ENCODE data around the gene DAB1.

Gene DAB1

DNA sequence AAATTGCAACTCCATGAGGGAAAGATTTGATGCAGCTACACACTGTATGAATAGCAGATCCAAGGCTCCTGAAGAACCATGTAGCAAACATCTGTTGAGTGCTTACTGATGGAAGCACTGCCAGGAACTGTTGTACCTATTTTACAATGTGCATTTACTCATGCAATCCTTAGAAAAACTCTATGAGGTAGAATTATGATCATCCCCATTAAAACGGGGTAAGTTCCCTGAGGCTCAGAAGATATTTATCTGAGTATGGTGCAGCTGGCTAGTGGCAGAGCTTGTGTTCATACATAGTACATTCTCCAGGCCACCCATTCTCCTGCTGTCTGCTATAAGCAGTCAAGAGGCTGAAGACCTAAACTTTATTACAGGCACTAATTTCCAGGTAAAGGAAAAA, 403.6 kb downstream of the DAB1 start:
- DNase-seq (ENCODE audit: low read depth) = no peak

DNA sequence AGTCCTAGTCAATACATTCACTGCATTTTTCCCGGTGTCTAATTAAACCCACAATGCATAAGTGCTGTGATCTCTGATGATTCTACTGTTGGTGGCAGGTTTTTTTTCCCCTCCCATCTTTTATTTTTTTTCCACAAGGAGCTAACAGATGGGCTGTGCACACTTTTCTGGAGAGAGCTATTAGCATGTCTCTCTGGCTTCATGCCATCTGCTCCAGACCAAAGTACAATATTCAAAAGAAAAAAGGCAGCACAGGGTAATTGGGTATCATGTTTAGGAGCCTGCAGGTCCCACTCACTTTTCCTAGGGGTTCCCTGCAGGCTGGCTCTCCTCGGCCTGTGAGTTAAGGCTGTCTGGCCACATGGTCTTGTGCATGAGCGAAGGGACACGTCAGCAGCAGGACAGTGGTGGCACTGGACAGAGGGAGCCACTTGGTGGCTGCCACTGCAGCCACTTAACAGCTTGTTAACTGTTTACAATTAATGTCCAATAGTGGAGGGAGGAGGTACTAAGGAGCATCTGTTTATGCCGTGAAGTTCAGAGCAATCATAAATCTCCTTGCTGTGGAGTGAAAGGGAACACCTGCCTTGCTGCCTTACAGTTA, 404.5 kb downstream of the DAB1 start:
- no peak for DNase-seq (ENCODE audit: low read depth)

DNA sequence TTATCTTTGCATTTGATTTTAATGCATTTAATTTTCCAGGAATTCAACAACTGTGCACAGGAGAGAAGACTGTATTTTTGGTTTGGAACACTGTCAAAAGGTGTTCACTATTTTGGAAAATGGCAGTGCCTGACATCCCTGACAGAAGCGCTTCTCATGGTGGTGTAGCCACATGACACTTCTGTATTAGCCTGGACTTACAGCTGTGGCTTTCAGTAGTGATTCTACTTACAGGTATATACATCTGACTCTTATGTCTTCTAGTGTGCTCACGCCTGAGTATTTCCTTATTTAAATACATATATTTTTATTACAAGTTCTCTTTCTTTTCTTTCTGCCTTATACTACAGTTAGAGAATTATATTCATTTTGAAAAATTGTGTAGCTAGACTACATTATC, 405.7 kb downstream of the DAB1 start:
- no peak for DNase-seq (ENCODE audit: low read depth)

DNA sequence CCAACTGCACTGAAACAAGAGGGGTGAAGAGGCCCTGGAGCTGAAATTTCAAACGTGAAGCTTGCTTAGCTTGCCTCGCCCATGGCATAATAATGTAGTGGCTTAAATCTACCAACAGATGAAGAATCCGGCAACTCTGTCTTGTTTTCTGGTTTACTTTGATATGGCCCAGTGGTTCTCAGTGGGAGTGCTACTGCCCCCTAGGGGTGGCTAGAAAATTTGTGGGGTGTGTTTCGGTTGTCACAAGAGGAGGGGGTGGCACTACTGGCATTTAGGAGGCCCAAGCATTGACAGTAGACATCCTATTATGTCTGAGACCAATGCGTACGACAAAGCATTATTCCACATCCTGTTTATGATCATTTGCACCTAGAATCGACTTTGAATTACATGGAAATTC, 406.1 kb downstream of the DAB1 start:
- DNase-seq (ENCODE audit: low read depth) = no peak

DNA sequence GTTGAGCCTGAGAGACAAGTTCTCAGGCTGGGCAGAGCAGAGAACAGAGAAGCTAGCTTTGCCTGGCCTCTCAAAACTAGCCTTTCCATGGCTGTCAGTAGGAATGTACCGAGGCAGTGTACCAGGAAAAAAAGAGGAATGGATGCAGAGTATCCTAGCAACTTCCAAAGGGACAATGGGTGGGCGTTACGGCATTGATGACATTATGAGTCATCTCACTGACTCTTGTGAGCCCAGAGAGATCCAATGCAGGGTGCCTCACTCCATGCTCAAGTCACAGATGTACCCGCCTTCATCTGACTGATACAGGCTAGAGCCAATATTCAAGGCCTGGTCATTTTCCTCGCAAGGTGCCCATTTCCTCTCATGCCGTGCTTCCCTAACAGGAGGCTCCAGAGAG, 406.7 kb downstream of the DAB1 start:
- DNase-seq (ENCODE audit: low read depth) = no peak

DNA sequence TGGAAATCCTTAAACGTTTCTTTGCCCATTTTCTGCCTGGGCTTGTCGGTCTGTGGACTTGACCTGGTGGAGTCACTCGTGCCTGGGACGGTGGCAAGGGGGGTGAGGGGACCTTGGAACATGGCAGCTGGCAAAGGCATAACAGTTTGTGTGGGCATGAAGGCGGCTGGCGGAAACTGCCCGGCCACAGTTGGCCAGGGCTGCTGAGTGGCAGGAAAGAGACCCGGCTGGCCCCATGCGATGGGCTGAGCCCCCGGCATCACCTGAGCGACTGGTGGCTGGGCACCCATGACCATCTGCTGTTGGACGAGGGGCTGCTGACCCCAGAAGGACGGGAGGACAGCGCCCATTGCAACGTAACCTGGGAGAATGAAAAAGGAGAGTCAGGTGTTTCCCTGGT, 408.8 kb downstream of the DAB1 start:
- DNase-seq (ENCODE audit: low read depth) = no peak

DNA sequence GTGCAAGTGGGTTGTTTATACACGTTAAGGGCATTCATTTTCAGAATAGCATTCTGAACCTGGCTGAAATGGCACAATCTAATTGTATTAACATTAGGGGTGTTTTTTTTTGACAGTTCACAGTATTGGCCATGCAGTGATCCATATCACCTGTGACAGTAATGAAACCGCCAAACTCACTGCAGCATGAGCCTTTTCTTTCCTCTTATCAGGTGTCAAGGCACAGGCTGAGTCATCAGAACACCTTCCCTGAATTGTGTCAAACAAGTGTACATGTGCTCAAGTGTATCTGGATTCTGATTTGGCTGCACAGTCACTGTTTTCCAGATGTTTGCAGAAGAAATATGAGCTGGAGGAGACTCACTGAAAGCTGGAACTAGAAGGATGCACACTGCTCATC, 410.3 kb downstream of the DAB1 start:
- DNase-seq (ENCODE audit: low read depth) = no peak

DNA sequence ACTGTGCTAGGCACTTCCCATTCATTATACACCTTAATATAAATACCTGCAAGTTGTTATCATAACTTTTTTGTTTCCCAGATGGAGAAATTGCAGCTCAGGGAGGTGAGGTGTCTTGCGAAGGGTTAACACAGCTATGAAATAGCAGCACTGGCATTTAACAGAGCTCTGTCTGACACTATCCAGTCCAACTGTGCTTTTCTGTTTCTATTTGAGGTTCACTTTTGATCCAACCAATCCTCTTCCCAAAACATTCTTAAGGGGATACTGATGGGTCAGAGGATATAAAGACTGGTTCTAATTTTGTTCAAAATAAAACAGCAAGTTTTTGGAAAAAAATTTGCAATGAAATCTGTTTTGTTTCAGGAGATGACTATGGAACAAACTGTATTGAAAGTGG, 411.5 kb downstream of the DAB1 start:
- DNase-seq (ENCODE audit: low read depth) = no peak

DNA sequence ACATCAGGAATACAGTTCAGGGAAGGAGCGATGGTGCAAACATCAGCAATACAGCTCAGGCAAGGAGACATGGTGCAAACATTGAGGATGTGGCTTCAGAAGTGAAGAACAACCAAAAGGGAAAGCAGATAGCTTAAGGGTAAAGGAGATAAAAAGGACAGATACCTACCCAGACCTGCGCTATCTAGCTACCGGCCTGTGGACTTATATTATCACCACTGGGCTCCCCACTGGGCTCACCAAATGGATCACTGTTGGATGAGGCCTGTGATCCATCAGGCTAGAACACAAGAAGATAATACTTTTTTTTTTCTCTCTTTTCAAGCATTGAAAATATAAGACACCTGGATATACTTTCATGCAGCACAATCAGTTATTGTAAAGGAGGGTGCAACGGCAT, 413.3 kb downstream of the DAB1 start:
- no peak for DNase-seq (ENCODE audit: low read depth)

DNA sequence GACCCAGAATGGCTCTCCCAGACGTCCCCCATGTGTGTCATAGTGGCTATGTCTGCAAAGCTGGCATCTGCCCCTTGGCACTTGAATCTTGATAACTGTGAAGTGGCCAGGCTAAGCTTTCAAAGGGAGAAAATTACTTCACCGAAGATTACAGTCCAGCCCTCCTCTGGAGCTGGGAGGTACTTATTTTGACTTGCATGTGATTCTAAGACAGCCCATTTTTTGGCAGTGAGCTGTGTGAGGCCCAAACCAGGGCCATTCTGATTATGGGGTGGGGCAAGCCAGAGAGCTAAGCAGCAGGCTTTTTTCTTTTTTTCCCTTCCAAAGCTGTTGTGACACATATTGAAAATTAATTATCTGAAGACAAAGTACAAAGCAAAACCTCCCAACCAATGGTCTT, 415.9 kb downstream of the DAB1 start:
- no peak for DNase-seq (ENCODE audit: low read depth)

DNA sequence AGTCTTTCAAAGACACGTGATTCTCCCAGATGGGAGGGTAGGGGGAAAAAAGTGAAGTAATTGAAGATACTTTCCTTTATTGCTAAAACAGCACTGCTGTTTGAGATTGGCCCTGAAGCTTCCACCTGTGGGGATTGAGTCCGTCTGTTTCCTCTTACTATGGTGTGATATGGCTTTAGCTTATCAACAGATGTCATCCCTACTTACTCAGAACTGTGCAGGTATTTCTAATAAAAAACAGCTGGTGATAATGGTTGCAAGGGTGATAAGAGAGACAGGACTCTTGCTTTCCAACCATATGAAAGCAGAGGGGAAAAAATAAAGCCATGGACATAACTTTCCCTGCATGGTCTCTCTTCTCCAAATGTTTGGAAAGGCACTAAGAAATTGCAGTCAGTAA, 416.4 kb downstream of the DAB1 start:
- no peak for DNase-seq (ENCODE audit: low read depth)

DNA sequence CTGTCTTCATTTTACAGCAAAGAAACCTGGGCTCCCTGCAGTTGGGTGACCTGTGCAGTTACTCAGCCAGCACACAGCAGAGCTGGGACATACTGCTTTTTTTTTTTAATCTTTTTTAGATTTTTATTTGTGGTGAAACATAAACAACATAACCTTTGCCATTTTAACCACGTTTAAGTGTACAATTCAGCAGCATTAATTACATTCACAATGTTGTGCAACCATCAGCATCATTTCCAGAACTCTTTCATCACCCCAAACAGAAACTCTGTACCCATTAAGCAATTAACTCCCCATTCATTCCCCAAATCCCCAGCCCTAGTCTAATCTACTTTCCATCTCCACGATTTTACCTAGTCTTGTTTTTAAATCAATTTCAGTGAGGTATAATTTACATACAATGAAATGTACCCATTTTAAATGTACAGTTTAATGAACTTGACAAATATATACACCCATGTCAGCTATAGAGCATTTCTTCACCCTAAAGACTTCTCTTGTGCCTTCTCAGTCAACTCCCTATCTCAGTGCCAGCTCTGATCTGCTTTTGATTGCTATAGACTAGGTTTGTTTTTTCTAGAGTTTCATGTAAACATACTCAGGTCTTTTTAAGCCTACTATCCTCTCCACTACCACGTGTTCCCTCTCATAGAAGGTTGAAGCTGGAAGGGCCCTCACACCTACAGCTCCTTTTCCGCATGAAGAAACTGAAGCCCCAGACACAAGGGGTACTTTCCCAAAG, 420.3 kb downstream of the DAB1 start:
- DNase-seq (ENCODE audit: low read depth) = no peak

DNA sequence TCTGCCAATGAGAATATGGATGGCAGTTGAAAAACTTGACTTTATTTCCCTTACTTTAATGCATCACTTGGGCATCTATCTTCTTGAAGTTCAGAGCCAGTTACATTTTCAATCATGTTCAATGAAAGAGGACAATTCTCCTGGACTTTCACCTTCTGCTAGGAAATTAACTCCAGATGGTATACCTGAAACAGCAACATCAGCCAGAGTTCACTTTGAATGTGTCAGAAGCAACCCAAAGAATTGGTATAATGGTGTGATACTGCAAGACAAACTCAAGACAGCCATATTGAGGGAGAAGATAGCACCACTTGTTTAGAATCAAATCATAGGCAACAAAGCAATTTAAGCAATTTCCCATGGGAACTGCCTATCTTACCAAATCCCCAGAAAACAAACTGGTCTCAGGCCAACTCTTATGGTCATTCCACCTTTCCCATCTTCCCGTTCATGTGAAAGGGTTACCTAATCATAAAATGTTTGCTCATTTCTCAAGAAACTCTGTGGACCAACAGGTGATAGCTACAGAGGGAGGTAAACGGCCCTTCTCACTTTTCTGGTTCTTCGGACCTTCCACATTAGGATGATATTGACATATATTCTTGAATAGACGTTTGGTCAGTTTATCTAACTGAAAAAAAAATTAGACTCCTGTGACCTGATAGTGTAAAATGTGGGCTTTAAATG, 428.3 kb downstream of the DAB1 start:
- no peak for DNase-seq (ENCODE audit: low read depth)

DNA sequence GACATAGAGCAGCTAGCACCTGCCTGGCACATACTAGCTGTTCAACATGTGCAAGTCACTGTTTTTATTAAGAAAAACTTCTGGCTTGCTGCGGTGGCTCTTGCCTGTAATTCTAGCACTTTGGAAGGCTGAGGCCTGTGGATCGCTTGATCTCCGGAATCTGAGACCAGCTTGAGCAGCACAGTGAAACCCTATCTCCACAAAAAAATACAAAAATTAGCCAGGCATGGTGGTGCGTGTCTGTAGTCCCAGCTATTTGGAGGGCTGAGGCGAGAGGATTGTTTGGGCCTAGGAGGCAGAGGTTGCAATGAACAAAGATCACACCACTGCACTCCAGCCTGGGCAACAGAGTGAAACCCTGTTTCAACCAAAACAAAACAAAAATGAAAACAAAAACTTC, 430.4 kb downstream of the DAB1 start:
- DNase-seq (ENCODE audit: low read depth) = no peak

DNA sequence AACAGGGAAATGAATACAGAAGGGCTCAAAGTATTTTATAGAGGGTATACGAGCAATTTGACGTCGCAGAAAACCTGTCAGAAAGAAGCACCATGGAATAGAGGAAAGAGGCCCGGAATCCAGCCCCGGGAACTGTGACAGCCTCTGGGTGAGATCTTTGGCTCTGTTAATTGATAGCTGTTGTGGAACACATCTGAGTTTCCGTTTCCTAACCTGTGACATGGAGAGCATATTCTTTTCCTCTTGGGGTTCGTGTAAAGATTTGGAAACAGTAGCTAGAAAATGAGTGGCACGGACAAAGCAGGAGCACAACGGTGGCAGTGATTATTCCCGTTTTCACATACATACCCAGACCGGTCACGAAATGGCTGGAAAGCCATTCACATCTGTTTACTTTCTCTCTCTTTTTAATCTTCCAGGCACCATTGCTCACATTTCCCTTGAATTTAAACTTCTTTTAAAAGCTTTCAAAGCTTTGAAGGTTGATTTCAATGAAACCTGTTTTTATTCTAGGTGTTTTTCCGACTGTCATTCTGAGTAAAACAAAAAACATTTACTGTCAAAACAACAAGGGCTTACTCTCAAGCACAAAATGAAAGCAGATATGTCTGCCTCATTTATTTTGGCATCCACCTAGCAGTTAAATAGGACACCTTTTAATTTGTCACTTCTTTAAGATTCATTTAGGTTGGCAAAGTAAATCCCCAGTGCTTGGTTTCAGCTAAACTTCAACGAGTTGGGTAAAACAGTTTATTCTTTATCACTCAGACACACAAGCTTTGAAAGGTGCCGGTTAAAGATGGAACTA, 431.3 kb downstream of the DAB1 start:
- DNase-seq (ENCODE audit: low read depth) = no peak

DNA sequence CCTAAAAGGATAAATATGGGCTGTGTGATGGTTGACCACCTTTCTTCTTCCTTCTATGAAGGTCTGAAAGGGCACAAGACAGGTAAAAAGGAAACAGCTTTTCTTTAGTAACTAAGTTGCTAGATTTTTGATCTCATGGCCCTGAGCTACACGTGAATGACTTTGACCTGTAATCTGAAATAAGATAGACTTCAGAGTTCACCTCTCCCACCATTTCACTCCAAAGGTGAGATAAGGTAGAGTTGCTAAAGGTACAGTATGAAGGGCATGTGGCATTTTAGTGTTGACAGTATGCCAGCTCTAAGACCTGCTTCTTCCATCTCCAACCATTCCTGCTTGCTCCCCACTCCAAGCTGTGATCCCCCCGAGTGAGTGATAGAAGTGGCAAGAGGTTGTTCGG, 432.3 kb downstream of the DAB1 start:
- DNase-seq (ENCODE audit: low read depth) = no peak

DNA sequence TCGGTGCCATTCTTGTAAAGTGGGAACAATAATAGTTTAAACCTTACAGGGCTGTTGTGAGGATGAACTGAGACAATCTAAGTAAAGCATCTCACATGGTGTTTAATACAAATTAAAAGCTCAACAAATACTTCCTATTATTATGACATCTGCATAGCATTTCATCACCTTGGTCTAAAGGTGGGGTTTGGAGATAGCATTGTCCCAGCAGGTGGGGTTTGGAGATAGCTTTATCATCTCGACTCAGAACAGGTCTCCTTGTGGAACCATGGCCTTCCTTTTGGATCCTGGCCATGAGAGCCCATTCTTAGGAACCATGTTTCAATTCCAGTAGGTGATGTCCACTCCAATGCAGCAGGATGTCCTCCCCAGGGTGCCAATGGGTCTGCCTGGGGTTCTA, 437.5 kb downstream of the DAB1 start:
- DNase-seq (ENCODE audit: low read depth) = no peak

DNA sequence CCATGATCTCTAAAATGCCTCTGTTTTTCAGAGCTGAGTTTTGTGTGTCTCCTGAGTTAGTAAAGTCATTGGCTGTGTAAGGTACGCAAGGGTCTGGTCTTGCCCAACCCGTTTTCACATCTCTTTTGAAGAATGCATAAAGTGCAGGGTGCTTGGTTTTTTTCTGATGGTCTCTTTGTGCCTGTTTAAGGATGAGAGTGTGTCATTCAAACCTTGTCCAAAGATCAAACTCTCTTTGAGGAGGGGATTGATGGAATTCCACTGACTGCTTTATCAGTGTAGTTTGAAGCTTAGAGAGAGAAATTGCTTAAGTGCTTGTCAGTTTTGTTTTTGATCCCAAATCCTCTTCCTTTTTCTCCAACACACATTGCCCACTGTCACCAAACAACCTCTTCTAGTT, 438.0 kb downstream of the DAB1 start:
- DNase-seq (ENCODE audit: low read depth) = no peak

DNA sequence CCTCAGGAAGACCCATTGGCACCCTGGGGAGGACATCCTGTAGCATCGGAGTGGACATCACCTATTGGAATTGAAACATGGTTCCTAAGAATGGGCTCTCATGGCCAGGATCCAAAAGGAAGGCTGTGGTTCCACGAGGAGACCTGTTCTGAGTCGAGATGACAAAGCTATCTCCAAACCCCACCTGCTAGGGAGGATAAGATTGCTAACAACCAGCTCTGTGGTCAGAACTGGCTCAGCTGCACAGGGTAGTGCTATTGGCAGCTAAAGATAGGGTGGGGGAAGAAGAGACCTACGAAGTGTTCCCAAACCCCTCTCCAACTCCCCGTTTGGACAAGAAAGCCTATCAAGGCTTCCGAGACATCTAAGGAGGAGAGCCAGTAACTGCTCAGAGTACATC, 440.4 kb downstream of the DAB1 start:
- no peak for DNase-seq (ENCODE audit: low read depth)

DNA sequence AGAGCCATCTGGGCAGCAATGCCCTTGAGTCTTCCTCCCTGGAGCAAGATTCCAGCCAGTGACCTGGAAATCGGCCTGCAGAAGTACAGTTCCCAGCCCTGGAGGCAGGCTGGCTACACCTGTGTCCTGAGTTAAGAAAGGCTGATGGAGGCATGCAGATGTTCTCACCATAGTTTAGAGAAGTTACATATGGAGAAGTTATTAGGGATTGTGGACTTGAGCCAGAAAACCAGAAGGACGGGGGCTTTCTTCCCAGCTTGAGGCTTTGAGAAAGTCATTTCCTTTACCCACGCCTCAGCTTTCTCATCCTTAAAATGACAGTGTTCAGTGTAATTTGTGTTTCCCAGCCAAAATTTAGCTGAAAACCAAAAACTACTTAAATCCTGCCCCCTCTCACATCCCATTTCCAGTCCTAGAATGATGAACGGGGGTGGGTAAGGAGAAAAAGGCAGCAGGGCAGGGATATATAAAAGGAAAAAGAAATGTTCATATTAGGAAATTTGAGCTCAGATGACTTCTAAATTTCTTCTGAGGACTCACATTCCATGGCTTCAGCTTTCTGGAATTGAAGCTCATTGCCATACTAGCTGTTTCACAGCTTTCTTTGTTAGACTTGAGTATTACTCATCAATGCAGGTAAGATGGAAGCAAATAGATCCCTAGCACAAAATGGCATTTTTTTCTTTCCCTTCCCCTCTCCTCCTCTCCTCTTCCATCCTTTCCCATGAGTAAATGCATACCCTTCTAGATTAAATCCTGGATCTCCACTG, 443.7 kb downstream of the DAB1 start:
- no peak for DNase-seq (ENCODE audit: low read depth)

DNA sequence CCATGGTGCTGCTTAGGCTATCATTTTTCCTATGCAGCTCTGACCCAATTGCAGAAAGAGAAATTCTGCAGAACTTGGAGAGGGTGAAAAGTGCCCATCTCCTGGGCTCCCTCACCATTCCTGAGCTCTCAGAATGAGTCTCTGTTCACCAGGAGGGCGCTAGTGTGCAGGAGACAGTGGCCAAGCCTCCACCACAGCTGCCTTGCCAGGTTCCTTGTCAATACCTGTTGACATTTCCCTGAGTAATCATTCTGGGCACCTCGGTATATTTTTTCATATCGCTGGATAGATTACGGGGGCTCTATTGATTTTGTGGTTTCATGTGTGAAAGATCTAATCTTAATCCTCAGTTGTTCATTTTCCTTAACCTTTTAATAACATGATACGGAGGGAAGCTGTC, 445.0 kb downstream of the DAB1 start:
- DNase-seq (ENCODE audit: low read depth) = no peak

DNA sequence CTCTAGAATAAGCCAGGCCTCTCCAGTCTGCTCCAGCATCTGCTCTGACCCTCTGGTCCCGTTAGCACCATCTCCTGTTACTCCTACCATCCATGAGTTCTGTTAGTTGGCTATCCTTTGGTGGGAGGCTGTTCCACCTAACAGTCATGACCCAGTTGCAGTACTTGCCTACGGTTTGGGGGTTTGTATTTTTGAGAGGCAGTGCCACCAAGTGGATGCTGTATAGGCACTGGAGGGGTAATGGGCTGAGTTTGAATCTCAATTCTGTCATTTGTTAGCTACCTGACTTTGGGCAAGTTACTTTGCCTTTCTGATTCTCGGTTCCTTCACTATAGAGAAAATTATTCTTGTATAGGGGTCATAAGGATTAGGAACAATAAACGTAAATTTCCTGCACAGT, 445.9 kb downstream of the DAB1 start:
- DNase-seq (ENCODE audit: low read depth) = no peak

All from activated gamma-delta T cell treated with anti-CD3 and anti-CD28 coated beads, Interleukin-2, amount 50 U/mL, for 16 hours (primary cell).